ENCODE measurements around the gene SCAMP4. TPM values are rescaled to one million over a fixed set of nuclear protein-coding genes. Genes with fewer than 3 reads are reported as not detected.

SCAMP4 gene
- polyA plus RNA-seq, 1 experiment = 6.7 TPM

DNA sequence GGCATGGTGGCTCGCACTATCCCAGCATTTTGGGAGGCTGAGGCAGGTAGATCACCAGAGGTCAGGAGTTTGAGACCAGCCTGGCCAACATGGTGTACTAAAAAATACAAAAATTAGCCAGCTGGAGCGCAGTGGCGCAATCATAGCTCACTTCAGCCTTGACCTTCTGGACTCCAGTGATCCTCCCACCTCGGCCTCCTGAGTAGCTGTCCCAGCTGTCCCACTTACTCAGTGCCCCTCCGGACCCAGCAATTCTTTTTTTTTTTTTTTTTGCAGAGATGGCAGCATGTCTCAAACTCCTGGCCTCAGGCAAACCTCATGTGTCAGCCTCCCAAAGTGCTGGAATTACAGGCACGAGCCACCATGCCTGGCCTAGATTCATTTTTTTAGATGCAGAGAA lies 2.3 kb upstream of the SCAMP4 start:
- Histone ChIP-seq H3K27me3 (ENCODE audit: control insufficient read depth, insufficient read depth, low read length) (no peaks in the 10 kb centered on the region), H3K4me3 (ENCODE audit: low read depth, low read length) (no peak overlapping the region), H3K9me3 (ENCODE audit: control insufficient read depth, insufficient read depth, low read length) (no peaks in the 10 kb centered on the region), H3K27ac (ENCODE audit: low read depth, low read length) (no peak overlapping the region)
- TF ChIP-seq, protein P1, sequence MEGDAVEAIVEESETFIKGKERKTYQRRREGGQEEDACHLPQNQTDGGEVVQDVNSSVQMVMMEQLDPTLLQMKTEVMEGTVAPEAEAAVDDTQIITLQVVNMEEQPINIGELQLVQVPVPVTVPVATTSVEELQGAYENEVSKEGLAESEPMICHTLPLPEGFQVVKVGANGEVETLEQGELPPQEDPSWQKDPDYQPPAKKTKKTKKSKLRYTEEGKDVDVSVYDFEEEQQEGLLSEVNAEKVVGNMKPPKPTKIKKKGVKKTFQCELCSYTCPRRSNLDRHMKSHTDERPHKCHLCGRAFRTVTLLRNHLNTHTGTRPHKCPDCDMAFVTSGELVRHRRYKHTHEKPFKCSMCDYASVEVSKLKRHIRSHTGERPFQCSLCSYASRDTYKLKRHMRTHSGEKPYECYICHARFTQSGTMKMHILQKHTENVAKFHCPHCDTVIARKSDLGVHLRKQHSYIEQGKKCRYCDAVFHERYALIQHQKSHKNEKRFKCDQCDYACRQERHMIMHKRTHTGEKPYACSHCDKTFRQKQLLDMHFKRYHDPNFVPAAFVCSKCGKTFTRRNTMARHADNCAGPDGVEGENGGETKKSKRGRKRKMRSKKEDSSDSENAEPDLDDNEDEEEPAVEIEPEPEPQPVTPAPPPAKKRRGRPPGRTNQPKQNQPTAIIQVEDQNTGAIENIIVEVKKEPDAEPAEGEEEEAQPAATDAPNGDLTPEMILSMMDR (IDR thresholded peaks at IDR 0.05; ENCODE audit: low read depth, low read length) = no peak
- no peak for DNase-seq (ENCODE audit: low read depth, low spot score)
- ChIA-PET POLR2A (no interaction called here), CTCF (interaction anchor here (0.6 to 2.1 kb wide), 2 partner anchors 27 to 132 kb away, joined by 3 to 5 read pairs; no protein-coding TSS in a partner anchor)

DNA sequence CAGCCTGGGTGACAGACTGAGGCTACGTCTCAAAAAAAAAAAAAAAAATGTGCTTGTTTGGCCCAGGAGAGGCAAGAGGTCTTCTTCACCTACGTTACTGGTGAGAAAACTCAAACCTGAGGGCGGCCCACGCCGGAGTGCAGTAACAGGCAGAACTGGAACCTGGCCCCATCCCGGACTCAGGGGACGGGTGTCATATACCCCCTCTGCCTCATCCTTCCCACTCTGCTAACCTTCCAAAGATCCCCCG lies 414 bp upstream of the SCAMP4 start:
- Histone ChIP-seq H3K9me3 (ENCODE audit: control insufficient read depth, insufficient read depth, low read length) (no peaks in the 10 kb centered on the region; the same call in 1 of the 2 replicates), H3K27me3 (ENCODE audit: control insufficient read depth, insufficient read depth, low read length) (no peaks in the 10 kb centered on the region), H3K4me3 (ENCODE audit: low read depth, low read length) (peak overlapping the region; percentile 3; the same call in 1 of the 2 replicates), H3K27ac (ENCODE audit: low read depth, low read length) (no peak overlapping the region)
- ChIA-PET POLR2A (interaction anchor here (0.6 kb wide), 2 partner anchors 18 to 249 kb away, joined by 3 to 7 read pairs; no protein-coding TSS in a partner anchor), CTCF (no interaction called here)
- no peak for DNase-seq (ENCODE audit: low read depth, low spot score)
- TF ChIP-seq, protein P1 (IDR thresholded peaks at IDR 0.05; ENCODE audit: low read depth, low read length) = no peak

DNA sequence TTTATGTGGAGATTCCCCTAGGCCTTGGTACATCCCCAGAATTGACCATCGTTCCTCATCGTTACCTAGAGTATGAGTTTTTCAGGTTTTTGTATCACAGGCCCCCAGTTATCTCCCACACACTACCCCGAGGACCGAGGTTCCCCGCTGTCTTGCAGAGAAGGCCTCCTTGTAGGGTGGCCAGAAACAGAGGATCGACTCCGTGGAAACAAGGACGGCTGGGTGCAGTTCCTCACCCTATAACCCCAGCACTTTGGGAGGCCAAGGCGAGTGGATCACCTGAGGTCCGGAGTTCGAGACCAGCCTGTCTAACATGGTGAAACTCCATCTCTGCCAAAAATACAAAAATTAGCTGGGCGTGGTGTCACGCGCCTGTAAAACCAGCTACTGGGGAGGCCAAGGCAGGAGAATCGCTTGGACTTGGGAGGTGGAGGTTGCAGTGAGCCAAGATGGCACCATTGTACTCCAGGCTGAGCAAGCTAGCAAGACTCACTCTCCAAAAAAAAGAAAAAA lies 720 bp downstream of the SCAMP4 start:
- ChIA-PET CTCF (no interaction called here), POLR2A (interaction anchor here (0.5 to 1.0 kb wide), 2 partner anchors 22 to 98 kb away, joined by 3 to 8 read pairs; no protein-coding TSS in a partner anchor)
- DNase-seq (ENCODE audit: low read depth, low spot score) = no peak
- TF ChIP-seq, protein P1 (IDR thresholded peaks at IDR 0.05; ENCODE audit: low read depth, low read length) = no peak
- no peaks in the 10 kb centered on the region; the same call in 1 of the 2 replicates for H3K9me3 ChIP-seq (ENCODE audit: control insufficient read depth, insufficient read depth, low read length)
- H3K4me3 ChIP-seq (ENCODE audit: low read depth, low read length) = peak overlapping the region; percentile 73
- peak overlapping the region; percentile 47 for H3K27ac ChIP-seq (ENCODE audit: low read depth, low read length)
- no peaks in the 10 kb centered on the region for H3K27me3 ChIP-seq (ENCODE audit: control insufficient read depth, insufficient read depth, low read length)

DNA sequence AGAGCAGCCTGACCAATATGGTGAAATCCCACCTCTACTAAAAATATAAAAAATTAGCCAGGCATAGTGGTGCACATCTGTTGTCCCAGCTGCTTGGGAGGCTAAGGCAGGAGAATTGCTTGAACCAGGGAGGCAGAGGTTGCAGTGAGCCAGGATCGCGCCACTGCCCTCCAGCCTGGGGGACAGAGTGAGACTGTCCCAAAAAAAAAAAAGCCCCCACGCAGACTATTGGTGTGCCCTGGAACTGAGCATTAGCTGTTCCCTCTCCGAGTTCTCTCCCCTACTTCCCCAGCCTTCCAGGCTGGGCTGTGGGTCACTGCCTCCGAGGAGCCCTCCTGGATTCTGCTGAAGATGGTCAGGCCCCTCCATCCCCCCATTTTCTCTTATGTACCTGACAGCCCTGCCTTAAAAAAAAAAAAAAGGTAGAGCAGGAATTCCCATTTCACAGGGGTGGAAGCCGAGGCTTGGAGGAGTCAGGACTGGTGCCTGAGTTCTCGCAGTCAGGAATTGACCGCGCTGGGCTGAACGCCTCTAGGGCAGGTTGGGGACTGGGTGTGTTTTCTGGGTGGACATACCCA lies 1.9 kb downstream of the SCAMP4 start:
- Histone ChIP-seq H3K27ac (ENCODE audit: low read depth, low read length) (no peak overlapping the region), H3K27me3 (ENCODE audit: control insufficient read depth, insufficient read depth, low read length) (no peaks in the 10 kb centered on the region), H3K4me3 (ENCODE audit: low read depth, low read length) (no peak overlapping the region), H3K9me3 (ENCODE audit: control insufficient read depth, insufficient read depth, low read length) (no peaks in the 10 kb centered on the region; the same call in 1 of the 2 replicates)
- ChIA-PET POLR2A (no interaction called here), CTCF (no interaction called here)
- TF ChIP-seq, protein P1 (IDR thresholded peaks at IDR 0.05; ENCODE audit: low read depth, low read length) = no peak
- no peak for DNase-seq (ENCODE audit: low read depth, low spot score)

DNA sequence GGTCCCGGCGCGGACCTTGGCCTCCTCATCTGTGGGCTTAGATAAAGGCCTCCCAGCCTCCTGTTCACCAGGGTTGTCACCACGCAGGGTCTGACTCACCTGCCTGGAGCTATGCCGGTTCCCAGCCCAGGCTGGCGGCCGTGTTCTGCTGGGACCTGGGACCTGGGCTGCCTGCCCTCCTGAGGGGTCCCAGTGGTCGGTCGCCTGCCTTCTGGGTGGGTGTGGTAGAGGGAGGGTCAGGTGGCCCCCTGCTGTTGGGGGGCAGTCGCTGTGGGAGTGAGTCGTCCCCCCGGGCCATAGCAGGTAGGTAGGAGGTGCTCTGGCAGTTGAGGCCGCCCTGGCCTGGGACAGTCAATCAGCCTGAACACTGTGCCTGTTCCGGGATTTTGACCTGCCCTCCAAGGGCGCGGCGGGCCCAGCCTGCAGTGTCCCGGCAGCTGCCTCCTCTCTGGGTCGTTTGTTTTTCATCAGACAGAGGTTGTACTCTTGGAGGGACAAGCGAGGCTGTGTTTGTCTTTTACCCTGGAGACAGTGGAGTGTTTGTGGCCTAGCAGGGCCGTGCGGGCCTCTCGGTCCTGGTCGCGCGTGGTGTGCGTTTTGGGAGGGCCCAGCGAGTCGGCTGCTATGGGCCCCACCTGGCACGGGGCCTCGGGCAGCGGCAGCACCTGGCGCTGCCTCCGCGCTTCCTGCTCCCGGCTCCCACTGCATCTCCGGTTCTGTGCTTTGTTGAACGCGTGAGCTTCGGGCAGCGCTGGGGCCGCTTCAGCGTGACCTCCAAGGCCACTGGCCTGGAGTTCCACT lies 2.6 kb downstream of the SCAMP4 start:
- H3K27me3 ChIP-seq (ENCODE audit: control insufficient read depth, insufficient read depth, low read length) = no peaks in the 10 kb centered on the region
- CTCF ChIA-PET = no interaction called here
- H3K4me3 ChIP-seq (ENCODE audit: low read depth, low read length) = no peak overlapping the region
- TF ChIP-seq, protein P1 (IDR thresholded peaks at IDR 0.05; ENCODE audit: low read depth, low read length) = no peak
- no peaks in the 10 kb centered on the region; the same call in 1 of the 2 replicates for H3K9me3 ChIP-seq (ENCODE audit: control insufficient read depth, insufficient read depth, low read length)
- H3K27ac ChIP-seq (ENCODE audit: low read depth, low read length) = no peak overlapping the region
- DNase-seq (ENCODE audit: low read depth, low spot score) = no peak
- POLR2A ChIA-PET = no interaction called here
